B cell (primary cell): ENCODE data around the gene PTH1R. TPM values are rescaled to one million over a fixed set of nuclear protein-coding genes. Genes with fewer than 3 reads are reported as not detected.
A peak's percentile ranks its signal among the peaks of the same experiment; 100 is the strongest.

Source experiments
- ATAC-seq: fragments of 200-7000 bp; cut with Tn5 transposase; one replicate; pipeline ENCODE4 v1.10.0; 2021; ENCODE audit warnings: low read depth, mild to moderate bottlenecking, moderate number of reproducible peaks, moderate library complexity
- CTCF ChIA-PET: fragments of 350-600 bp; sonication (Branson Sonifier 250); formaldehyde crosslinking; loops from one replicate; lab custom pipeline; 2021; ENCODE audit warnings: antibody characterized with exemption, inconsistent platforms; lab: Charles Lee
- POLR2A ChIA-PET: fragments of 350-600 bp; sonication (Branson Sonifier 250); formaldehyde crosslinking; loops from one replicate; lab custom pipeline; 2021; ENCODE audit warnings: antibody characterized with exemption; lab: Charles Lee
- DNase-seq: peaks from one replicate; pipeline ENCODE4 v3.0.0; 2013
- H2AFZ ChIP-seq: 2 replicates; pipeline ENCODE4 v1.6.1; 2012; ENCODE audit warnings: mild to moderate bottlenecking, low read depth, low read length; ENCODE audit not compliant: insufficient read depth, poor library complexity, severe bottlenecking
- H3K27ac ChIP-seq, 2 donors: 1 replicate in 1 of 2; 2 replicates in 1 of 2; pipeline ENCODE4 v1.5.1; 2012 to 2013; ENCODE audit warnings: low read length in 2 of 2, mild to moderate bottlenecking in 2 of 2, moderate library complexity in 1 of 2
- H3K27me3 ChIP-seq, 4 experiments: fragments of 200-600 bp in 1 of 4; sonication (generic) in 1 of 4; replicated peaks in 1 of 4; 1 replicate in 2 of 4; 2 replicates in 2 of 4; pipeline versions ENCODE4 v1.6.1 to v1.7.0; 2013 to 2016; ENCODE audit warnings: low read length in 3 of 4, mild to moderate bottlenecking in 2 of 4, mixed read lengths in 1 of 4, moderate library complexity in 1 of 4; ENCODE audit not compliant: insufficient read depth in 4 of 4, control insufficient read depth in 3 of 4; ENCODE audit errors: control extremely low read depth in 1 of 4
- H3K36me3 ChIP-seq, 2 experiments: replicated peaks in 1 of 2; 1 replicate in 1 of 2; 2 replicates in 1 of 2; pipeline versions ENCODE4 v1.6.1 to v1.7.1; 2013; ENCODE audit warnings: low read length in 1 of 2; ENCODE audit not compliant: insufficient read depth in 2 of 2, control insufficient read depth in 1 of 2; ENCODE audit errors: control extremely low read depth in 1 of 2, extremely low read depth in 1 of 2
- H3K4me1 ChIP-seq, 2 donors: fragments of 200-600 bp in 1 of 2; sonication (generic) in 1 of 2; 1 replicate in 1 of 2; 2 replicates in 1 of 2; pipeline versions ENCODE4 v1.5.1 to v1.6.1; 2013 to 2017; ENCODE audit warnings: low read length in 2 of 2; ENCODE audit not compliant: control insufficient read depth in 2 of 2, insufficient read depth in 2 of 2
- H3K4me2 ChIP-seq: replicated peaks from 2 replicates; pipeline ENCODE3; 2012; ENCODE audit warnings: mild to moderate bottlenecking, low read depth, low read length; ENCODE audit not compliant: poor library complexity, severe bottlenecking
- H3K4me3 ChIP-seq, 5 experiments: fragments of 200-600 bp in 1 of 5; sonication (generic) in 1 of 5; 1 replicate in 3 of 5; 2 replicates in 2 of 5; pipeline versions ENCODE4 v1.5.1 to v1.7.0; 2011 to 2016; ENCODE audit warnings: low read length in 4 of 5, mild to moderate bottlenecking in 4 of 5, low read depth in 2 of 5, control low read depth in 1 of 5, moderate library complexity in 1 of 5; ENCODE audit not compliant: insufficient read depth in 1 of 5; ENCODE audit errors: control extremely low read depth in 1 of 5, extremely low read depth in 1 of 5
- H3K79me2 ChIP-seq: fragments of 200-600 bp; sonication (generic); one replicate; pipeline ENCODE4 v1.6.0; 2016; ENCODE audit warnings: low read length; ENCODE audit not compliant: control insufficient read depth, insufficient read depth
- H3K9ac ChIP-seq: fragments of 200-600 bp; sonication (generic); 2 replicates; pipeline ENCODE4 v1.6.1; 2017; ENCODE audit warnings: mild to moderate bottlenecking, low read length, moderate library complexity
- H3K9me3 ChIP-seq, 3 donors: one replicate each; pipeline versions ENCODE4 v1.6.1 to v1.7.1; 2013; ENCODE audit warnings: low read length in 2 of 3; ENCODE audit not compliant: control insufficient read depth in 2 of 3, insufficient read depth in 1 of 3; ENCODE audit errors: control extremely low read depth in 1 of 3
- H4K20me1 ChIP-seq: 2 replicates; pipeline ENCODE4 v1.6.0; 2012; ENCODE audit warnings: mild to moderate bottlenecking, low read length; ENCODE audit not compliant: insufficient read depth, control insufficient read depth, poor library complexity, severe bottlenecking
- H3K27ac Mint-ChIP-seq: one replicate; pipeline ENCODE4 v1.8.0; 2021; ENCODE audit warnings: mixed read lengths
- H3K27me3 Mint-ChIP-seq: one replicate; pipeline ENCODE4 v1.8.0; 2021; ENCODE audit warnings: mixed read lengths
- H3K4me1 Mint-ChIP-seq: one replicate; pipeline ENCODE4 v1.8.0; 2021; ENCODE audit warnings: mixed read lengths
- H3K4me3 Mint-ChIP-seq: one replicate; pipeline ENCODE4 v1.8.0; 2021; ENCODE audit warnings: mixed read lengths
- H3K9me3 Mint-ChIP-seq: one replicate; pipeline ENCODE4 v1.8.0; 2022; ENCODE audit warnings: mixed read lengths; ENCODE audit not compliant: insufficient read depth
- CTCF ChIP-seq: fragments of 200-600 bp; IDR thresholded peaks from one replicate; pipeline ENCODE4 v1.8.0; 2022; ENCODE audit warnings: antibody characterized with exemption, mild to moderate bottlenecking
- EZH2 ChIP-seq: IDR thresholded peaks from 2 replicates; pipeline ENCODE4 v1.6.1; 2012; ENCODE audit warnings: borderline replicate concordance, low read depth, mild to moderate bottlenecking, moderate library complexity, low read length; ENCODE audit not compliant: insufficient read depth, poor library complexity, severe bottlenecking
- WGBS: methylation state at CpG from one replicate; pipeline ENCODE4 v1.1.5; 2013; ENCODE audit warnings: missing lambda C conversion rate; ENCODE audit not compliant: insufficient coverage; 5-methylcytosine and 5-hydroxymethylcytosine counted together
- intact Hi-C: fragments of 100-400 bp; cut with micrococcal nuclease; formaldehyde crosslinking; loops from one replicate; pipeline ENCODE4 v1.10.0; 2022
- polyA plus RNA-seq: library from polyadenylated mRNA; depleted of rRNA; stranded (reverse); fragments of >200 nt; gene quantifications from 2 replicates; pipeline ENCODE4 v1.2.3, GENCODE V29; 2012
- total RNA-seq, 2 donors: library from RNA; stranded (reverse); fragments of 120-200 nt in 1 of 2; gene quantifications; 1 replicate in 1 of 2; 2 replicates in 1 of 2; pipeline versions ENCODE4 v1.2.3 to v1.2.4, GENCODE V29; 2013 to 2022

PTH1R gene
- total and polyA plus RNA-seq, 2 donors (not counting 1 experiment from before 2014, with no cell fraction given): not detected

GRCh38 chr3:46936733-46937250 is 59.3 kb downstream of the PTH1R start:
- H3K79me2 ChIP-seq: peaks cover 96% of the 10 kb centered on the region
- ATAC-seq (no peak), DNase-seq (no peak)
- no peak overlapping the region for H3K27ac ChIP-seq
- H4K20me1 ChIP-seq: peaks cover 49% of the 10 kb centered on the region
- H3K4me1 ChIP-seq: peaks cover 50 to 82% of the 10 kb centered on the region in 2 donors
- TF ChIP-seq CTCF (no peak), EZH2 (no peak)
- no peaks in the 10 kb centered on the region for H3K9me3 Mint-ChIP-seq
- H3K27me3 ChIP-seq: no peaks in the 10 kb centered on the region
- H3K9ac ChIP-seq: no peak overlapping the region
- H3K36me3 ChIP-seq: peaks cover 1 to 69% of the 10 kb centered on the region in 2 experiments
- H2AFZ ChIP-seq: no peak overlapping the region
- 92% methylated on average over 3 of the region's 5 CpGs for WGBS
- no peak overlapping the region for H3K4me2 ChIP-seq
- peaks cover 74% of the 10 kb centered on the region for H3K4me1 Mint-ChIP-seq
- H3K4me3 ChIP-seq: no peak overlapping the region
- H3K4me3 Mint-ChIP-seq: no peak overlapping the region
- POLR2A ChIA-PET: interaction anchor here (1.2 kb wide), 1 partner anchor 10 kb away, joined by 5 read pairs; no protein-coding TSS in a partner anchor
- no peaks in the 10 kb centered on the region for H3K9me3 ChIP-seq
- H3K27me3 Mint-ChIP-seq: no peaks in the 10 kb centered on the region
- peak overlapping the region; percentile 61 for H3K27ac Mint-ChIP-seq
- CTCF ChIA-PET: interaction anchor here (1.0 to 1.2 kb wide), 3 partner anchors 9 to 63 kb away, joined by 3 to 6 read pairs (median 4); no protein-coding TSS in a partner anchor
- intact Hi-C loops: no loop called here

DNA sequence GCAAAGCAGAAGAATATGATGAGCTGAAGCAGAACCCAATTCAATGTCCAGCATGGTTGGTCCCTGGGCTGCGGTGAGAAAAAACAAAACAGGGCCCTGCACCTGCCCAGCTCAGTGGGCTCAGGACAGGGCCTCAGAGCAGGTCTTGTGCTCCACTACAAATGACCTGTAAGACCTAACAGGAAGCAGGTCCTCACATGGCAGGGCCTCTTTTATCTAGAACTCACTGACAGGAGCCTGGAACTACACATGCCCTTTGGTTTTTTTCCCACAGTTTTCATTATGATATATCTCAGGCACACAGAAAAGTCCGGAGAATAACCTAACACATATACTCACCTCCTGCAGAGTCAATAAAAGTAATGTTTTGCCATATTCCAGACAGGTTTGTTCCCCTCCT is 60.6 kb downstream of the PTH1R start:
- Histone ChIP-seq H3K4me2 (peak overlapping the region; percentile 48), H3K4me3 (no peak overlapping the region), H2AFZ (no peak overlapping the region), H3K9me3 (no peaks in the 10 kb centered on the region), H3K27ac (peak overlapping the region in 1 of 2 donors; percentile 87), H3K4me1 (peaks cover 37 to 69% of the 10 kb centered on the region in 2 donors), H3K9ac (no peak overlapping the region), H3K79me2 (peaks cover 96% of the 10 kb centered on the region), H3K36me3 (peaks cover 1 to 75% of the 10 kb centered on the region in 2 experiments), H3K27me3 (no peaks in the 10 kb centered on the region), H4K20me1 (peaks cover 58% of the 10 kb centered on the region)
- 91% methylated on average over 2 of the region's 2 CpGs for WGBS
- no peak for TF ChIP-seq CTCF
- TF ChIP-seq EZH2: no peak
- Mint-ChIP-seq H3K4me3 (peak overlapping the region; percentile 74), H3K27ac (peak overlapping the region; percentile 75), H3K9me3 (no peaks in the 10 kb centered on the region), H3K4me1 (peaks cover 72% of the 10 kb centered on the region), H3K27me3 (no peaks in the 10 kb centered on the region)
- intact Hi-C loops: loop anchor here (1.0 kb wide), 1 partner anchor 8 kb away; no protein-coding TSS in a partner anchor
- ChIA-PET POLR2A (no interaction called here), CTCF (interaction anchor here (1.2 to 1.3 kb wide), 2 partner anchors 10 to 12 kb away, joined by 3 to 6 read pairs; no protein-coding TSS in a partner anchor)
- ATAC-seq (no peak), DNase-seq (no peak)
